ENCODE measurements around the gene ZDHHC19. TPM values are rescaled to one million over a fixed set of nuclear protein-coding genes. Genes with fewer than 3 reads are reported as not detected.

ZDHHC19 gene
- total RNA-seq, 5 donors from 2014 or later (not counting 1 experiment from before 2014, with no cell fraction given), result 0.49 to 0.54 TPM; not detected in 3

- no peak overlapping the region for H3K4me3 ChIP-seq (ENCODE audit: control insufficient read depth in 1 of 2, extremely low read depth in 1 of 2, low read length in 1 of 2)
- Mint-ChIP-seq H3K4me1 (peaks cover 10 to 16% (median 11%) of the 10 kb centered on the region in 3 donors), H3K36me3 (no peaks in the 10 kb centered on the region), H3K4me3 (no peak overlapping the region), H3K27ac (no peak overlapping the region), H3K27me3 (no peaks in the 10 kb centered on the region), H3K9me3 (no peaks in the 10 kb centered on the region)
- 94% methylated on average over 2 of the region's 6 CpGs for WGBS (ENCODE audit: insufficient coverage)
- peaks cover 4 to 15% of the 10 kb centered on the region in 2 experiments for H3K4me1 ChIP-seq (ENCODE audit: control insufficient read depth in 1 of 2, extremely low read depth in 1 of 2, insufficient read depth in 2 of 2, low read length in 2 of 2)
- H3K9me3 ChIP-seq, result no peaks in the 10 kb centered on the region
- ChIA-PET CTCF (no interaction called here), POLR2A (no interaction called here)
- peaks cover 0 to 8% of the 10 kb centered on the region in 2 experiments for H3K27me3 ChIP-seq (replicated peaks in 1 of 2; ENCODE audit: control insufficient read depth in 2 of 2, extremely low read depth in 1 of 2, insufficient read depth in 2 of 2, low read length in 1 of 2)
- no peaks in the 10 kb centered on the region for H3K36me3 ChIP-seq (ENCODE audit: control insufficient read depth in 2 of 2, extremely low read depth in 1 of 2, insufficient read depth in 1 of 2, low read length in 1 of 2)
- H3K27ac ChIP-seq (ENCODE audit: low read length), result no peak overlapping the region
- no peak for DNase-seq
- no peak for ATAC-seq (replicated peaks in 1 of 4)
These were observed 48.0 kb downstream of the ZDHHC19 start for GRCh38 chr3:196163212-196163611.

- Histone ChIP-seq H3K9me3 (no peaks in the 10 kb centered on the region), H3K27ac (ENCODE audit: low read length) (no peak overlapping the region), H3K36me3 (ENCODE audit: control insufficient read depth in 2 of 2, extremely low read depth in 1 of 2, insufficient read depth in 1 of 2, low read length in 1 of 2) (no peaks in the 10 kb centered on the region), H3K4me3 (ENCODE audit: control insufficient read depth in 1 of 2, extremely low read depth in 1 of 2, low read length in 1 of 2) (no peak overlapping the region), H3K27me3 (replicated peaks in 1 of 2; ENCODE audit: control insufficient read depth in 2 of 2, extremely low read depth in 1 of 2, insufficient read depth in 2 of 2, low read length in 1 of 2) (peaks cover 0 to 8% of the 10 kb centered on the region in 2 experiments), H3K4me1 (ENCODE audit: control insufficient read depth in 1 of 2, extremely low read depth in 1 of 2, insufficient read depth in 2 of 2, low read length in 2 of 2) (peaks cover 4 to 9% of the 10 kb centered on the region in 2 experiments)
- Mint-ChIP-seq H3K27me3 (no peaks in the 10 kb centered on the region), H3K4me1 (peaks cover 8 to 13% (median 11%) of the 10 kb centered on the region in 3 donors), H3K4me3 (no peak overlapping the region), H3K9me3 (no peaks in the 10 kb centered on the region), H3K36me3 (no peaks in the 10 kb centered on the region), H3K27ac (no peak overlapping the region)
- ChIA-PET CTCF (no interaction called here), POLR2A (no interaction called here)
- ATAC-seq (replicated peaks in 1 of 4) (no peak), DNase-seq (no peak)
- 89% methylated on average over 8 of the region's 9 CpGs for WGBS (ENCODE audit: insufficient coverage)
These were observed 48.5 kb downstream of the ZDHHC19 start for GRCh38 chr3:196162679-196163078.

- 41% methylated on average over 10 of the region's 15 CpGs for WGBS (ENCODE audit: insufficient coverage)
- Histone ChIP-seq H3K9me3 (no peaks in the 10 kb centered on the region), H3K27me3 (replicated peaks in 1 of 2; ENCODE audit: control insufficient read depth in 2 of 2, extremely low read depth in 1 of 2, insufficient read depth in 2 of 2, low read length in 1 of 2) (peaks cover 0 to 8% of the 10 kb centered on the region in 2 experiments), H3K36me3 (ENCODE audit: control insufficient read depth in 2 of 2, extremely low read depth in 1 of 2, insufficient read depth in 1 of 2, low read length in 1 of 2) (no peaks in the 10 kb centered on the region), H3K27ac (ENCODE audit: low read length) (no peak overlapping the region), H3K4me1 (ENCODE audit: control insufficient read depth in 1 of 2, extremely low read depth in 1 of 2, insufficient read depth in 2 of 2, low read length in 2 of 2) (peaks cover 4 to 9% of the 10 kb centered on the region in 2 experiments), H3K4me3 (ENCODE audit: control insufficient read depth in 1 of 2, extremely low read depth in 1 of 2, low read length in 1 of 2) (no peak overlapping the region)
- CTCF ChIA-PET, result no interaction called here
- H3K27me3 Mint-ChIP-seq, result no peaks in the 10 kb centered on the region
- H3K27ac Mint-ChIP-seq, result peak overlapping the region; percentile 12 to 17
- peak; percentile 55 to 94 (median 60) for ATAC-seq (replicated peaks in 1 of 4)
- H3K4me3 Mint-ChIP-seq, result no peak overlapping the region
- POLR2A ChIA-PET, result interaction anchor here in 1 of 2 donors (0.6 kb wide), 1 partner anchor 98 kb away, joined by 5 read pairs; no protein-coding TSS in a partner anchor
- no peaks in the 10 kb centered on the region for H3K36me3 Mint-ChIP-seq
- H3K9me3 Mint-ChIP-seq, result no peaks in the 10 kb centered on the region
- H3K4me1 Mint-ChIP-seq, result peaks cover 8 to 13% (median 11%) of the 10 kb centered on the region in 3 donors
- DNase-seq, result peak in 18 of 35 experiments; percentile 8 to 56 (median 22)
These were observed 51.0 kb downstream of the ZDHHC19 start for GRCh38 chr3:196159952-196160804.

GRCh38 chr3:196159526-196159925 is 51.7 kb downstream of the ZDHHC19 start:
- H3K4me1 ChIP-seq (ENCODE audit: control insufficient read depth in 1 of 2, extremely low read depth in 1 of 2, insufficient read depth in 2 of 2, low read length in 2 of 2), result peaks cover 4 to 9% of the 10 kb centered on the region in 2 experiments
- no peak overlapping the region for H3K4me3 ChIP-seq (ENCODE audit: control insufficient read depth in 1 of 2, extremely low read depth in 1 of 2, low read length in 1 of 2)
- no peaks in the 10 kb centered on the region for H3K36me3 ChIP-seq (ENCODE audit: control insufficient read depth in 2 of 2, extremely low read depth in 1 of 2, insufficient read depth in 1 of 2, low read length in 1 of 2)
- Mint-ChIP-seq H3K4me1 (peaks cover 8 to 16% (median 11%) of the 10 kb centered on the region in 3 donors), H3K4me3 (no peak overlapping the region), H3K9me3 (no peaks in the 10 kb centered on the region), H3K27ac (no peak overlapping the region), H3K27me3 (no peaks in the 10 kb centered on the region), H3K36me3 (no peaks in the 10 kb centered on the region)
- H3K27me3 ChIP-seq (replicated peaks in 1 of 2; ENCODE audit: control insufficient read depth in 2 of 2, extremely low read depth in 1 of 2, insufficient read depth in 2 of 2, low read length in 1 of 2), result peaks cover 0 to 8% of the 10 kb centered on the region in 2 experiments
- ATAC-seq (replicated peaks in 1 of 4) (no peak), DNase-seq (no peak)
- ChIA-PET POLR2A (interaction anchor here in 1 of 2 donors (0.6 kb wide), 1 partner anchor 79 kb away, joined by 5 read pairs; no protein-coding TSS in a partner anchor), CTCF (interaction anchor here in 1 of 2 donors (0.7 kb wide), 1 partner anchor 22 kb away, joined by 7 read pairs; no protein-coding TSS in a partner anchor)
- no peaks in the 10 kb centered on the region for H3K9me3 ChIP-seq
- no peak overlapping the region for H3K27ac ChIP-seq (ENCODE audit: low read length)
- WGBS (ENCODE audit: insufficient coverage), result 97% methylated on average over 10 of the region's 13 CpGs

- Histone ChIP-seq H3K27me3 (replicated peaks in 1 of 2; ENCODE audit: control insufficient read depth in 2 of 2, extremely low read depth in 1 of 2, insufficient read depth in 2 of 2, low read length in 1 of 2) (no peaks in the 10 kb centered on the region), H3K27ac (ENCODE audit: low read length) (no peak overlapping the region), H3K4me3 (ENCODE audit: control insufficient read depth in 1 of 2, extremely low read depth in 1 of 2, low read length in 1 of 2) (no peak overlapping the region), H3K36me3 (ENCODE audit: control insufficient read depth in 2 of 2, extremely low read depth in 1 of 2, insufficient read depth in 1 of 2, low read length in 1 of 2) (no peaks in the 10 kb centered on the region), H3K9me3 (no peaks in the 10 kb centered on the region), H3K4me1 (ENCODE audit: control insufficient read depth in 1 of 2, extremely low read depth in 1 of 2, insufficient read depth in 2 of 2, low read length in 2 of 2) (peaks cover 4 to 9% of the 10 kb centered on the region in 2 experiments)
- WGBS (ENCODE audit: insufficient coverage), result 92% methylated on average over 5 of the region's 6 CpGs
- H3K4me1 Mint-ChIP-seq, result peaks cover 8 to 16% (median 11%) of the 10 kb centered on the region in 3 donors
- H3K4me3 Mint-ChIP-seq, result no peak overlapping the region
- H3K9me3 Mint-ChIP-seq, result no peaks in the 10 kb centered on the region
- ATAC-seq (replicated peaks in 1 of 4) (no peak), DNase-seq (no peak)
- POLR2A ChIA-PET, result no interaction called here
- H3K36me3 Mint-ChIP-seq, result no peaks in the 10 kb centered on the region
- H3K27me3 Mint-ChIP-seq, result no peaks in the 10 kb centered on the region
- CTCF ChIA-PET, result interaction anchor here (0.6 kb wide), 2 partner anchors 14 to 61 kb away, joined by 4 to 6 read pairs; no protein-coding TSS in a partner anchor
- H3K27ac Mint-ChIP-seq, result peak overlapping the region in 1 of 2 donors; percentile 14
These were observed 55.0 kb downstream of the ZDHHC19 start for GRCh38 chr3:196156160-196156559.

- H3K4me1 Mint-ChIP-seq, result peaks cover 0 to 3% (median 0%) of the 10 kb centered on the region in 3 donors
- Histone ChIP-seq H3K27ac (ENCODE audit: low read length) (no peak overlapping the region), H3K4me3 (ENCODE audit: control insufficient read depth in 1 of 2, extremely low read depth in 1 of 2, low read length in 1 of 2) (no peak overlapping the region), H3K36me3 (ENCODE audit: control insufficient read depth in 2 of 2, extremely low read depth in 1 of 2, insufficient read depth in 1 of 2, low read length in 1 of 2) (no peaks in the 10 kb centered on the region), H3K9me3 (no peaks in the 10 kb centered on the region), H3K4me1 (ENCODE audit: control insufficient read depth in 1 of 2, extremely low read depth in 1 of 2, insufficient read depth in 2 of 2, low read length in 2 of 2) (no peaks in the 10 kb centered on the region), H3K27me3 (replicated peaks in 1 of 2; ENCODE audit: control insufficient read depth in 2 of 2, extremely low read depth in 1 of 2, insufficient read depth in 2 of 2, low read length in 1 of 2) (peaks cover 0 to 3% of the 10 kb centered on the region in 2 experiments)
- CTCF ChIA-PET, result no interaction called here
- no peak overlapping the region for H3K27ac Mint-ChIP-seq
- no peaks in the 10 kb centered on the region for H3K36me3 Mint-ChIP-seq
- POLR2A ChIA-PET, result no interaction called here
- WGBS (ENCODE audit: insufficient coverage), result 93% methylated on average over 2 of the region's 3 CpGs
- H3K9me3 Mint-ChIP-seq, result peaks cover 0 to 8% (median 0%) of the 10 kb centered on the region in 3 donors
- H3K27me3 Mint-ChIP-seq, result no peaks in the 10 kb centered on the region
- DNase-seq (no peak), ATAC-seq (replicated peaks in 1 of 4) (no peak)
- H3K4me3 Mint-ChIP-seq, result no peak overlapping the region
These were observed 60.7 kb downstream of the ZDHHC19 start for GRCh38 chr3:196150481-196150880.
